Esophagus squamous epithelium (tissue), 5 donors: ENCODE measurements around the gene ATR. TPM values are rescaled to one million over a fixed set of nuclear protein-coding genes. Genes with fewer than 3 reads are reported as not detected.

Experiments
- DNase-seq: peaks from one replicate; lab custom pipeline; 2025; lab: John Stamatoyannopoulos, UW
- H3K27ac ChIP-seq, 4 donors: fragments of 200-600 bp; sonication (generic); one replicate each; pipeline ENCODE4 v1.5.1; 2016 to 2019; ENCODE audit warnings: mild to moderate bottlenecking in 1 of 4
- H3K27me3 ChIP-seq, 4 donors: fragments of 200-600 bp; sonication (generic); 1 replicate in 3 of 4; 2 replicates in 1 of 4; pipeline versions ENCODE4 v1.5.1 to v1.6.0; 2017 to 2021; ENCODE audit warnings: antibody characterized with exemption in 1 of 4
- H3K36me3 ChIP-seq, 3 donors: fragments of 200-600 bp; sonication (generic); one replicate each; pipeline ENCODE4 v1.5.1; 2016 to 2019
- H3K4me1 ChIP-seq, 3 donors: fragments of 200-600 bp; sonication (generic); one replicate each; pipeline ENCODE4 v1.5.1; 2017 to 2019
- H3K4me3 ChIP-seq, 4 donors: fragments of 200-600 bp; sonication (generic); 1 replicate in 3 of 4; 2 replicates in 1 of 4; pipeline ENCODE4 v1.5.1; 2016 to 2019; ENCODE audit warnings: mild to moderate bottlenecking in 2 of 4, moderate library complexity in 1 of 4
- H3K9me3 ChIP-seq, 3 donors: fragments of 200-600 bp; sonication (generic); one replicate each; pipeline ENCODE4 v1.5.1; 2016 to 2019
- POLR2A ChIP-seq, 4 donors: fragments of 450-650 bp; IDR thresholded peaks; one replicate each; pipeline ENCODE4 v1.6.1; 2017; ENCODE audit warnings: antibody characterized with exemption in 4 of 4, mild to moderate bottlenecking in 4 of 4, moderate library complexity in 3 of 4
- WGBS, 2 donors: methylation state at CpG; one replicate each; pipeline ENCODE4 v1.1.5; 2018; 5-methylcytosine and 5-hydroxymethylcytosine counted together
- intact Hi-C: fragments of 100-400 bp; cut with DNase I; formaldehyde crosslinking; loops from one replicate; pipeline ENCODE4 v1.15.0; 2022
- total RNA-seq, 4 donors: library from RNA; depleted of rRNA; stranded (reverse); fragments of >200 nt; gene quantifications; one replicate each; pipeline ENCODE4 v1.1.0, GENCODE V29; 2016
- TF ChIP-seq, protein P1 (sequence below), 6 experiments: fragments of 450-650 bp in 4 of 6; fragments of 200-600 bp in 2 of 6; sonication (generic) in 2 of 6; IDR thresholded peaks; one replicate each; pipeline ENCODE4 v1.5.1; 2016 to 2019; ENCODE audit warnings: antibody characterized with exemption in 6 of 6, mild to moderate bottlenecking in 4 of 6, moderate library complexity in 4 of 6
- donor health status: DM: yes; HTN: yes; CAD: no.

Gene ATR
- total RNA-seq, 4 donors from 2014 or later, result 18.3 to 28.4 (median 19.9) TPM

- DNase-seq, result no peak
- Histone ChIP-seq H3K4me1 (no peaks in the 10 kb centered on the region), H3K27me3 (no peaks in the 10 kb centered on the region), H3K27ac (no peak overlapping the region), H3K36me3 (peaks cover 0 to 86% (median 4%) of the 10 kb centered on the region in 3 donors), H3K9me3 (no peaks in the 10 kb centered on the region), H3K4me3 (no peak overlapping the region)
- 93 to 95% methylated on average over 5 of the region's 5 CpGs for WGBS, 2 donors
- TF ChIP-seq, protein P1, sequence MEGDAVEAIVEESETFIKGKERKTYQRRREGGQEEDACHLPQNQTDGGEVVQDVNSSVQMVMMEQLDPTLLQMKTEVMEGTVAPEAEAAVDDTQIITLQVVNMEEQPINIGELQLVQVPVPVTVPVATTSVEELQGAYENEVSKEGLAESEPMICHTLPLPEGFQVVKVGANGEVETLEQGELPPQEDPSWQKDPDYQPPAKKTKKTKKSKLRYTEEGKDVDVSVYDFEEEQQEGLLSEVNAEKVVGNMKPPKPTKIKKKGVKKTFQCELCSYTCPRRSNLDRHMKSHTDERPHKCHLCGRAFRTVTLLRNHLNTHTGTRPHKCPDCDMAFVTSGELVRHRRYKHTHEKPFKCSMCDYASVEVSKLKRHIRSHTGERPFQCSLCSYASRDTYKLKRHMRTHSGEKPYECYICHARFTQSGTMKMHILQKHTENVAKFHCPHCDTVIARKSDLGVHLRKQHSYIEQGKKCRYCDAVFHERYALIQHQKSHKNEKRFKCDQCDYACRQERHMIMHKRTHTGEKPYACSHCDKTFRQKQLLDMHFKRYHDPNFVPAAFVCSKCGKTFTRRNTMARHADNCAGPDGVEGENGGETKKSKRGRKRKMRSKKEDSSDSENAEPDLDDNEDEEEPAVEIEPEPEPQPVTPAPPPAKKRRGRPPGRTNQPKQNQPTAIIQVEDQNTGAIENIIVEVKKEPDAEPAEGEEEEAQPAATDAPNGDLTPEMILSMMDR (IDR thresholded peaks at IDR 0.05), result no peak
- no peak for TF ChIP-seq POLR2A (IDR thresholded peaks at IDR 0.05)
- intact Hi-C loops, result no loop called here
Observed at GRCh38 chr3:142501004-142501926, 77.3 kb downstream of the ATR start.

GRCh38 chr3:142500211-142500610 lies 78.3 kb downstream of the ATR start:
- no peaks in the 10 kb centered on the region for H3K4me1 ChIP-seq
- WGBS, 2 donors, result 94 to 95% methylated on average over 2 of the region's 2 CpGs
- H3K27ac ChIP-seq, result no peak overlapping the region
- H3K27me3 ChIP-seq, result no peaks in the 10 kb centered on the region
- H3K4me3 ChIP-seq, result no peak overlapping the region
- TF ChIP-seq, protein P1 (IDR thresholded peaks at IDR 0.05), result no peak
- no peak for TF ChIP-seq POLR2A (IDR thresholded peaks at IDR 0.05)
- H3K9me3 ChIP-seq, result no peaks in the 10 kb centered on the region
- intact Hi-C loops, result no loop called here
- DNase-seq, result no peak
- peaks cover 0 to 88% (median 8%) of the 10 kb centered on the region in 3 donors for H3K36me3 ChIP-seq

GRCh38 chr3:142498397-142499180 lies 79.9 kb downstream of the ATR start:
- H3K36me3 ChIP-seq, result peaks cover 0 to 89% (median 8%) of the 10 kb centered on the region in 3 donors
- 55 to 66% methylated on average over 2 of the region's 2 CpGs for WGBS, 2 donors
- intact Hi-C loops, result no loop called here

DNA sequence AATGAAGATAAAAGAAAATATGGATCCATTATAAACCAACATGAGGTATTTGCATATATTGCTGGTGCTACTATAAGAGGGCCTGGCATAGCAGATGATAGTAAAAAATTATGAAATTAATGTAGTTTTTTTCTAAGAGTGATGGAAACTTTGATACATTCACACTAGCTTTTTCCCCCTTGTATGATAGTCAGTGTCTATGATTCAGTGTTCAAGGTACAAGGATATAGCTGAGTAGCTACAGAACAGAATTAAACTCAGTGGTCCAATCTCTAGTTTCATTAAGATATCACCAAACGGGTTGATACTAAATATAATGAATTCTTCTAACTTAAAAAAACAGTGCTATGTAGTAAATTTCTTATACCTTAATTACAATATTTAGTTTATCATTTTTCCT lies 80.8 kb downstream of the ATR start:
- H3K4me3 ChIP-seq, result no peak overlapping the region
- no peaks in the 10 kb centered on the region for H3K27me3 ChIP-seq
- H3K27ac ChIP-seq, result no peak overlapping the region
- WGBS, 2 donors, result 76 to 78% methylated on average over 1 of the region's 1 CpG
- intact Hi-C loops, result no loop called here
- no peak for TF ChIP-seq POLR2A (IDR thresholded peaks at IDR 0.05)
- TF ChIP-seq, protein P1 (IDR thresholded peaks at IDR 0.05), result no peak
- DNase-seq, result no peak
- H3K4me1 ChIP-seq, result no peaks in the 10 kb centered on the region
- H3K36me3 ChIP-seq, result peaks cover 0 to 91% (median 8%) of the 10 kb centered on the region in 3 donors
- no peaks in the 10 kb centered on the region for H3K9me3 ChIP-seq

More at GRCh38 chr3:142498397-142499180, 79.9 kb downstream of the ATR start:
- Histone ChIP-seq H3K27me3 (no peaks in the 10 kb centered on the region), H3K27ac (no peak overlapping the region), H3K4me1 (no peaks in the 10 kb centered on the region), H3K4me3 (no peak overlapping the region), H3K9me3 (no peaks in the 10 kb centered on the region)
- no peak for TF ChIP-seq POLR2A (IDR thresholded peaks at IDR 0.05)
- TF ChIP-seq, protein P1 (IDR thresholded peaks at IDR 0.05), result no peak
- DNase-seq, result no peak
